SK-N-MC (cell line): Measurements from ENCODE around the gene SCAF1.
A peak's percentile ranks its signal among the peaks of the same experiment; 100 is the strongest.

Experiments
- DNase-seq: peaks from one replicate; pipeline ENCODE4 v3.0.0-alpha.2; 2011; ENCODE audit warnings: low read depth, low spot score
- H3K27ac ChIP-seq: fragments of 200-600 bp; sonication (generic); 2 replicates; pipeline ENCODE4 v1.5.1; 2016; ENCODE audit warnings: mixed run types
- H3K36me3 ChIP-seq: fragments of 200-600 bp; sonication (generic); 2 replicates; pipeline ENCODE4 v1.6.1; 2017; ENCODE audit warnings: antibody characterized with exemption, low read length, mixed read lengths; ENCODE audit not compliant: insufficient read depth
- H3K4me3 ChIP-seq: fragments of 200-600 bp; sonication (generic); 2 replicates; pipeline ENCODE4 v1.5.1; 2016
- H3K9ac ChIP-seq: fragments of 200-600 bp; sonication (generic); 2 replicates; pipeline ENCODE4 v1.8.0; 2017; ENCODE audit warnings: mixed run types, mixed read lengths; ENCODE audit not compliant: insufficient read length
- H3K9me3 ChIP-seq: fragments of 200-600 bp; sonication (generic); 2 replicates; pipeline ENCODE4 v1.6.1; 2017; ENCODE audit warnings: low read depth, mild to moderate bottlenecking, antibody characterized with exemption, low read length, moderate library complexity, mixed read lengths
- EZH2 ChIP-seq: fragments of 200-600 bp; sonication (generic); IDR thresholded peaks from one replicate; pipeline ENCODE4 v1.6.1; 2017; ENCODE audit warnings: antibody characterized with exemption
- FOXP2 ChIP-seq: optimal IDR thresholded peaks from 2 replicates; pipeline ENCODE3; 2011; ENCODE audit warnings: mild to moderate bottlenecking, moderate library complexity; ENCODE audit not compliant: insufficient read depth; ENCODE audit errors: extremely low read length, control extremely low read depth
- POLR2AphosphoS5 ChIP-seq: IDR thresholded peaks from 2 replicates; pipeline ENCODE4 v1.6.1; 2012; ENCODE audit warnings: mild to moderate bottlenecking, low read depth, low read length, borderline replicate concordance

The SCAF1 gene

GRCh38 chr19:49666120-49666444 lies 24.1 kb downstream of the SCAF1 start:
- Histone ChIP-seq H3K9me3 (no peaks in the 10 kb centered on the region), H3K27ac (peak overlapping the region; percentile 57), H3K36me3 (peaks cover 34% of the 10 kb centered on the region; the same call in 1 of the 2 replicates), H3K4me3 (peak overlapping the region; percentile 95), H3K9ac (peak overlapping the region; percentile 93)
- TF ChIP-seq EZH2 (no peak), FOXP2 (no peak), POLR2AphosphoS5 (no peak)
- no peak for DNase-seq

- TF ChIP-seq POLR2AphosphoS5, result no peak
- TF ChIP-seq FOXP2, result no peak
- no peak for TF ChIP-seq EZH2
- peak overlapping the region; percentile 93 for H3K9ac ChIP-seq
- H3K4me3 ChIP-seq, result peak overlapping the region; percentile 95
- no peaks in the 10 kb centered on the region for H3K9me3 ChIP-seq
- no peak for DNase-seq
- peaks cover 22% of the 10 kb centered on the region; the same call in 1 of the 2 replicates for H3K36me3 ChIP-seq
- H3K27ac ChIP-seq, result no peak overlapping the region
Measured at GRCh38 chr19:49667473-49667872, 25.5 kb downstream of the SCAF1 start.

GRCh38 chr19:49669516-49669915 lies 27.5 kb downstream of the SCAF1 start:
- Histone ChIP-seq H3K36me3 (peaks cover 22% of the 10 kb centered on the region; the same call in 1 of the 2 replicates), H3K4me3 (no peak overlapping the region), H3K27ac (no peak overlapping the region), H3K9me3 (no peaks in the 10 kb centered on the region), H3K9ac (no peak overlapping the region)
- no peak for DNase-seq
- TF ChIP-seq FOXP2 (no peak), POLR2AphosphoS5 (no peak), EZH2 (no peak)

- Histone ChIP-seq H3K36me3 (peaks cover 21% of the 10 kb centered on the region; the same call in 1 of the 2 replicates), H3K9ac (no peak overlapping the region), H3K4me3 (no peak overlapping the region), H3K27ac (peak overlapping the region; percentile 69), H3K9me3 (no peaks in the 10 kb centered on the region)
- DNase-seq, result no peak
- TF ChIP-seq EZH2, result no peak
- no peak for TF ChIP-seq POLR2AphosphoS5
- no peak for TF ChIP-seq FOXP2
Measured at GRCh38 chr19:49672131-49672919, 30.3 kb downstream of the SCAF1 start.

- peak overlapping the region; percentile 75 for H3K4me3 ChIP-seq
- H3K36me3 ChIP-seq, result peaks cover 14% of the 10 kb centered on the region
- peak overlapping the region; percentile 87 for H3K9ac ChIP-seq
- H3K9me3 ChIP-seq, result no peaks in the 10 kb centered on the region
- peak; percentile 82 for DNase-seq
- TF ChIP-seq POLR2AphosphoS5 (peak; percentile 52; the same call in 1 of the 2 replicates), FOXP2 (no peak), EZH2 (no peak)
- H3K27ac ChIP-seq, result peak overlapping the region; percentile 94
Measured at GRCh38 chr19:49676136-49676783, 34.3 kb downstream of the SCAF1 start.

GRCh38 chr19:49676784-49677230 lies 34.8 kb downstream of the SCAF1 start:
- peak overlapping the region; percentile 89 for H3K27ac ChIP-seq
- no peaks in the 10 kb centered on the region for H3K9me3 ChIP-seq
- H3K36me3 ChIP-seq, result peaks cover 18% of the 10 kb centered on the region
- peak; percentile 100 for DNase-seq
- H3K9ac ChIP-seq, result peak overlapping the region; percentile 91
- TF ChIP-seq POLR2AphosphoS5 (no peak), FOXP2 (no peak), EZH2 (no peak)
- peak overlapping the region; percentile 93 for H3K4me3 ChIP-seq

GRCh38 chr19:49677231-49677900 lies 35.4 kb downstream of the SCAF1 start, which contains the start of gene PRMT1:
Gene PRMT1 (plus strand): TSS chr19:49677271. CDS start chr19:49677281, 10 bp downstream.
- H3K9me3 ChIP-seq, result no peaks in the 10 kb centered on the region
- H3K27ac ChIP-seq, result peak within 1 kb of the TSS; percentile 94
- peaks cover 23% of the 10 kb centered on the region for H3K36me3 ChIP-seq
- no peak for TF ChIP-seq FOXP2
- peak; percentile 95 for TF ChIP-seq POLR2AphosphoS5
- peak within 1 kb of the TSS; percentile 93 for H3K4me3 ChIP-seq
- DNase-seq, result no peak
- peak within 1 kb of the TSS; percentile 91 for H3K9ac ChIP-seq

GRCh38 chr19:49677901-49678674 lies 36.1 kb downstream of the SCAF1 start:
- Histone ChIP-seq H3K36me3 (peaks cover 30% of the 10 kb centered on the region), H3K9me3 (no peaks in the 10 kb centered on the region), H3K27ac (peak overlapping the region; percentile 89), H3K9ac (peak overlapping the region; percentile 91), H3K4me3 (peak overlapping the region; percentile 93)
- TF ChIP-seq POLR2AphosphoS5 (peak; percentile 17; the same call in 1 of the 2 replicates), FOXP2 (no peak)
- peak; percentile 73 for DNase-seq
